BJ (cell line): ENCODE measurements around the gene ARHGEF4. TPM values are rescaled to one million over a fixed set of nuclear protein-coding genes. Genes with fewer than 3 reads are reported as not detected.

Source experiments
- CTCF ChIA-PET: fragments of 350-600 bp; formaldehyde crosslinking; extraction: SDS; loops from one replicate; lab custom pipeline; 2021; ENCODE audit warnings: antibody characterized with exemption, inconsistent platforms; lab: Yijun Ruan, JAX
- POLR2A ChIA-PET: fragments of 300-600 bp; sonication (Branson Sonifier 250); formaldehyde crosslinking; extraction: SDS; loops from one replicate; lab custom pipeline; 2021; ENCODE audit warnings: antibody characterized with exemption; lab: Charles Lee
- DNase-seq: peaks from one replicate; pipeline ENCODE4 v3.0.0-alpha.2; 2011; ENCODE audit warnings: low read depth
- H3K27me3 ChIP-seq: 2 replicates; pipeline ENCODE4 v1.6.0; 2011; ENCODE audit warnings: low read length; ENCODE audit not compliant: control insufficient read depth, insufficient read depth
- H3K36me3 ChIP-seq: 2 replicates; pipeline ENCODE4 v1.5.1; 2011; ENCODE audit warnings: low read length; ENCODE audit not compliant: control insufficient read depth, insufficient read depth
- H3K4me3 ChIP-seq: 2 replicates; pipeline ENCODE4 v1.5.1; 2011; ENCODE audit warnings: low read depth, mild to moderate bottlenecking, control low read depth, low read length
- polyA plus RNA-seq: library from polyadenylated mRNA; depleted of rRNA; stranded (reverse); fragments of >200 nt; gene quantifications from 2 replicates; pipeline ENCODE4 v1.2.3, GENCODE V29; 2011
- TF ChIP-seq, protein P1 (sequence below): IDR thresholded peaks from 2 replicates; pipeline ENCODE4 v1.5.1; 2011; ENCODE audit warnings: low read depth, mild to moderate bottlenecking, control low read depth, inconsistent platforms, low read length, moderate library complexity; ENCODE audit not compliant: insufficient read depth

Gene ARHGEF4
- polyA plus RNA-seq, 1 experiment: 15.1 TPM

DNA sequence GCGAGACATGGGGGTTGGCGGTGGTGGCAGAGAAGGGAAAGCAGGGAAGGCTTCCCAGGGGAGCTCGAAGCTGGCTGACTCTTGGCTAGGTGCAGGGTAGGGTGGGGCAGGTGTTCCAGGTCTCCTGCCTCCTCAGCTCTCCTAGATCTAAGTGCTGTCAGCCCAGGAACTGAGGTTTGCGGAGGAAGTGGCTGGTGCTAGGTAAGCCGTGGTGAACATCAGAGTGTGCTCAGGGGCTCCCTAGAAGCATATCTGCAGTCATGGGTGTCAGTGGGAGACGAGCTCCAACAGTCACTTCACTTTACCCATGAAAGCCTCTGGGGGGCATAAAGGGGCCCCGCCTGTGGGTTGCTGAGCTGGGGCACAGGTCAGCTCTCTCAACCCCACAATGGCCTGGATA, 34.1 kb downstream of the ARHGEF4 start:
- Histone ChIP-seq H3K4me3 (no peak overlapping the region), H3K27me3 (no peaks in the 10 kb centered on the region), H3K36me3 (no peaks in the 10 kb centered on the region)
- TF ChIP-seq, protein P1, sequence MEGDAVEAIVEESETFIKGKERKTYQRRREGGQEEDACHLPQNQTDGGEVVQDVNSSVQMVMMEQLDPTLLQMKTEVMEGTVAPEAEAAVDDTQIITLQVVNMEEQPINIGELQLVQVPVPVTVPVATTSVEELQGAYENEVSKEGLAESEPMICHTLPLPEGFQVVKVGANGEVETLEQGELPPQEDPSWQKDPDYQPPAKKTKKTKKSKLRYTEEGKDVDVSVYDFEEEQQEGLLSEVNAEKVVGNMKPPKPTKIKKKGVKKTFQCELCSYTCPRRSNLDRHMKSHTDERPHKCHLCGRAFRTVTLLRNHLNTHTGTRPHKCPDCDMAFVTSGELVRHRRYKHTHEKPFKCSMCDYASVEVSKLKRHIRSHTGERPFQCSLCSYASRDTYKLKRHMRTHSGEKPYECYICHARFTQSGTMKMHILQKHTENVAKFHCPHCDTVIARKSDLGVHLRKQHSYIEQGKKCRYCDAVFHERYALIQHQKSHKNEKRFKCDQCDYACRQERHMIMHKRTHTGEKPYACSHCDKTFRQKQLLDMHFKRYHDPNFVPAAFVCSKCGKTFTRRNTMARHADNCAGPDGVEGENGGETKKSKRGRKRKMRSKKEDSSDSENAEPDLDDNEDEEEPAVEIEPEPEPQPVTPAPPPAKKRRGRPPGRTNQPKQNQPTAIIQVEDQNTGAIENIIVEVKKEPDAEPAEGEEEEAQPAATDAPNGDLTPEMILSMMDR: no peak
- ChIA-PET POLR2A (no interaction called here), CTCF (interaction anchor here (11.0 kb wide), 1 partner anchor 74 kb away, joined by 177 read pairs; no protein-coding TSS in a partner anchor)
- DNase-seq: no peak

DNA sequence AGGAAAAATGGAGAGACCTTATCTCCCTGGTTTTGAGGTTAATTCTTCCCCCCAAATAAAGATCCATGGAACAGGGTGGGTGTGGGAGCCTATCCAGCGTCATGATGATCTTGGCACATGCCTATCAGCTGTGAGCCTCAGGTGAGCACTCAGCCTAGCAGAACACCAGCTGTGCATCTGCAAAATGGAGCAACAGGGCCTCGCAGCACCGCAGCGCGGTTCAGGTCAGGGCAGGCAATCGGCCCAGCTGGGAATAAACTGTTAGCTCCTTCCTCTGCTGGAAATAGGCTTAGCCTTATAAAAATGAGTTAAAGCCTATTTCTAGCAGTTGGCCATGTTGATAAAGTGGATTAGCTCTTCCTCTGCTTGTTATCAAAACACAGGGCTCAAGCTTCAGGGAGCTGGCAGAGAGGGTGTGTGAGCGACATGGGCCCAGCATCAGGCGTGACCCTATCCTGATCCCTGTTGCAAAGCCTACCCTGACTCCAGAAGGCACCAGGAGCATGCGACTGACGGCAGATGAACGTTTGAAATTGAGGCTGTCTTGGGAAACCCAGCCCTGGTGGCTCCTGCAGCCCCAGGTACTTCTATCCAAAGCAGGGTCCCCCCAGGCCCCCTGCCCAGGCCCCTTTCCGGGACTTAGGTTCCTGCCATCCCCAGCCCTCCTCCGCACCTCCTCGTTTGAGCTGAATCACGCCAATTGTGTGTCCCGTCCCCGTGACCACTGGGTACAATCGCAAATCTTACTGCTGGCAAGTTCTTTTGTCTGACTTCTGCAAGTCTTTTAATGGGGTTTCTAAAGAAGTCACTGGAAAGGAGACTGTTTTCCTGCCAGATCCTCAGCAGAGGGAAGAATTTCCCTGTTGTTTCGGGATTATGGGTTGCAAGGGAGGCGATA, 35.4 kb downstream of the ARHGEF4 start:
- Histone ChIP-seq H3K27me3 (no peaks in the 10 kb centered on the region), H3K36me3 (no peaks in the 10 kb centered on the region), H3K4me3 (no peak overlapping the region)
- POLR2A ChIA-PET: no interaction called here
- no peak for DNase-seq
- TF ChIP-seq, protein P1: no peak
- CTCF ChIA-PET: interaction anchor here (0.6 to 11.0 kb wide), 4 partner anchors 8 to 75 kb away, joined by 4 to 177 read pairs (median 5); no protein-coding TSS in a partner anchor

DNA sequence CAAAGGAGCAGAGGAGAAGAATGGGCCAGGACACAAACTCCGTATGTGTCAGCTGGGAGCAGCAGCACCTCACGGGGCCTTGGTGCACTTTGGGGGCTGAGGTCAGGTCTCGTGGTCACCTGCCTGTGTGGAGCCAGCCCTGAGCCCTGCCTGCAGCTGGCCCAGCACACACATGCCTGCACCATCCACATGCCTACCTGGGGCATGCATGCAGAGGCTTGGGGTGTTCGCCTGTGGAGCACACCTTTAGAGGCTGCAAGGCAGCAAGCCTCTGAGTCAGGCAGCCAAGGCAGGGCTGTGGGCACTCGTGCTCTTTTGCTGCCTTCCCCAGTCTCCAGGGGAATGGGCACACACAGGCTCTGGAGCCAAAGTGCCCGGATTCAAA, 36.0 kb downstream of the ARHGEF4 start:
- ChIA-PET CTCF (interaction anchor here (1.0 to 11.0 kb wide), 6 partner anchors 10 to 76 kb away, joined by 3 to 177 read pairs (median 6); no protein-coding TSS in a partner anchor), POLR2A (no interaction called here)
- H3K4me3 ChIP-seq: no peak overlapping the region
- no peaks in the 10 kb centered on the region for H3K27me3 ChIP-seq
- no peaks in the 10 kb centered on the region for H3K36me3 ChIP-seq
- TF ChIP-seq, protein P1: no peak
- no peak for DNase-seq

DNA sequence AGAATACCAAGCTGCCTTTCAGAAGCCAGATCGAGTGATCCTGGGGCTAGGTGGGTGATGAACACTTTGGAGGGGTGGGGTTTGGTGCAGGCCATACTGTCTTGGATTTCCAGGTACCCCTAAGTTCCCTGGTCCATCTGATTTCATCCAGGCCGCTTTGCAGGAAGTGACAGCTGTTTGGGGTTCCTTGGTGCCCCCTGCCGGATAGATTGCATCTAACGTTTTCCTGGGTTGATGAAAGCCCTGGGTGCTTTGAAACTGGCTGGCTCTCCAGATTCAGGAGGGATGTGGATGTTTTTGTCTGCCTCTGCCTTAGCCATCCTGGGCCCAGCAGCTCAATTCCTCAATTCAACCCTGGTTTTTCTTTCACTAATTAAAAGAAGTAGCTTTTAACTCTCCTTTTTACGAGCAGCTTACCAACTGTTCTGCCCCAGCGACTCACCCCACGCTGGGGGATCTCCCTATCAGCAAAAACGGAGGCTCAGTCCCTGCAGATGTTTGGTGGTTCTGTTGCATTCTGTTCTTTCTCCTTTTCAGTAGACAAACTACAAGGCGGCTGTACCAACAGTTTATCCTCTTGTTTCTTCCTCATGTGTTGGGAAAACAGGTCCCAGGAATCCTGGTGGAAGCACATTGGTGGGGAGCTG, 37.1 kb downstream of the ARHGEF4 start:
- TF ChIP-seq, protein P1: peak; percentile 80
- H3K27me3 ChIP-seq: 0 out of 2 replicates have a peak, but pooled peaks cover 1% of the 10 kb centered on the region
- POLR2A ChIA-PET: no interaction called here
- DNase-seq: no peak
- CTCF ChIA-PET: interaction anchor here (0.6 to 11.0 kb wide), 19 partner anchors 9 to 115 kb away, joined by 3 to 177 read pairs (median 4); no protein-coding TSS in a partner anchor
- H3K36me3 ChIP-seq: no peaks in the 10 kb centered on the region
- H3K4me3 ChIP-seq: no peak overlapping the region

DNA sequence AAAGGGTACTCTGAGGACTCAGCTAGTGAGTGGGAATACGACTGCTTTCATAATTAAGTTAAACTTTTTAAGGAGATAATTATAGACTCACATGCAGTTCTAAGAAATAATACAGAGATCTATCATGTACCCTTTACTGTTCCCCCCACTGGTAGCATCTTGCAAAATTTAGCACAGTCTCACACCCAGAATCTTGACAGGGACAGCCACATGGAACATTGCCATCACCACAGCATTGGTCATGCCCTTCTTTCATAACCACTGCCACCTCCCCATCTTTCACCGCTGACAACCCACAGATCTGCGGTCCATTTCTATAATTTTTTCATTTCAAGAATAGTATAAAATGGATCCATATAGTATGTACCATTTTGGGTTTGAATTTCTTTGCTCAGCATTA, 37.8 kb downstream of the ARHGEF4 start:
- CTCF ChIA-PET: interaction anchor here (1.4 to 11.0 kb wide), 5 partner anchors 10 to 78 kb away, joined by 5 to 177 read pairs (median 7); no protein-coding TSS in a partner anchor
- no peaks in the 10 kb centered on the region for H3K36me3 ChIP-seq
- no peak overlapping the region for H3K4me3 ChIP-seq
- DNase-seq: no peak
- TF ChIP-seq, protein P1: no peak
- POLR2A ChIA-PET: no interaction called here
- H3K27me3 ChIP-seq: 0 out of 2 replicates have a peak, but pooled peaks cover 1% of the 10 kb centered on the region
